GM19395 (cell line): Measurements from ENCODE around the gene ROCK2.
"Not testable (repeated sequence)": the region's sequence is repeated elsewhere in the genome, so short reads cannot be mapped to it uniquely, and the experiment has no call there.

Source experiments
- ATAC-seq: cut with Tn5 transposase; IDR thresholded peaks from one replicate; pipeline ENCODE4 v1.9.1; 2021; ENCODE audit warnings: mild to moderate bottlenecking, moderate library complexity; ENCODE audit not compliant: unreplicated experiment

The ROCK2 gene

GRCh38 chr2:11279398-11279797 lies 65.0 kb downstream of the ROCK2 start:
- no peak for ATAC-seq

DNA sequence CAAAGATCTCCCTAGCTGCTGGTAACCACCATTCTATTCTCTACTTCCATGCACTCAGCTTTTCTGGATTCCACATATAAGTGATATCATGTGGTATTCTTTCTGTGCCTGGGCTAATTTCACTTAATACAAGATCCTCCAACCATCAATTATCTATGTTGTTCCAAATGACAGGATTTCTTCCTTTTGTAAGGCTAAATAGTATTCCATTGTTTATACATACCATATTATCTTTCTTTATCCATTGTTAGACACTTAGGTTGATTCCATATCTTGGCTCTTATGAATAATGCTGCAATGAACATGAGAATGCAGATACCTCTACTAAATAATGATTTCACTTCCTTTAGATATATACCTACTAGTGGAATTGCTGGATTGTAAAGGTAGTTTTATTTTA lies 66.2 kb downstream of the ROCK2 start:
- ATAC-seq = no peak

GRCh38 chr2:11275910-11276309 lies 68.5 kb downstream of the ROCK2 start:
- ATAC-seq = no peak

DNA sequence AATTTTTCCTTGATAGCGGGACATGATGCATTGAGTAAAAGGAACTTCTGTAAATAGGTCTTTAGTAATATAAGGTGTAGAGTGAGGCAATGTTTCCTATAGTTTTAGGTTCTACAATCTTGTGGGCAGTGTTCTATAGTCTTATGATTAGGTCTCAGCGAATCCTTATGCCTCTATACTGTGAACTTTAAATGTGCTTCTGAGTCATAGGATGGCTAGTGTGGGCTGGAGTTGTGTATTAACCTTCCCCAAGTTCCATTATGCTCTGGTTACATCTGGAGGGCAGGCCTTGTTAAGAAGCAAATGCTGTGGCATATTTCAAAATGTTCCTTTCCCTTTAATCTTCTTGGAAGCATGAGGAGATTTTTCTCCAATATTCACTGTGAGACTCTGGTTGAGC lies 73.5 kb downstream of the ROCK2 start:
- no peak for ATAC-seq

GRCh38 chr2:11267931-11268330 lies 76.5 kb downstream of the ROCK2 start:
- no peak for ATAC-seq

DNA sequence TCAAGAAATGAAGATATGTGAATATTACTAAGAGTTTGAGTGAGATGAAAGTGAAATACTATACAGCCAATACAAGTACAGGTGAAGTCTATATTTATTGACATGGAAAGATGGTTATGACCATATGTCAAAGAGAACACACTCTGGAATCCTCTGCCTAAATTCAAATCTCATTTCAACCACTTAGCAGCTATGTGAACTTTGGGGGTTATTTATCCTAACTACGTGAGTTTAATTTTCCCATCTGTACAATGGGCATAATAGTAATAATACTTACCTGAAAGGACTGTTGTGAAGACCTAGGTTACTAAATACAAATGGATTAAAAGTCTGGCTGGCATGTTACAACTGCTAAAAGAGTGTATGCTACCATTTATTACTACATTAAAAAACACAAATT lies 79.6 kb downstream of the ROCK2 start:
- ATAC-seq = no peak

DNA sequence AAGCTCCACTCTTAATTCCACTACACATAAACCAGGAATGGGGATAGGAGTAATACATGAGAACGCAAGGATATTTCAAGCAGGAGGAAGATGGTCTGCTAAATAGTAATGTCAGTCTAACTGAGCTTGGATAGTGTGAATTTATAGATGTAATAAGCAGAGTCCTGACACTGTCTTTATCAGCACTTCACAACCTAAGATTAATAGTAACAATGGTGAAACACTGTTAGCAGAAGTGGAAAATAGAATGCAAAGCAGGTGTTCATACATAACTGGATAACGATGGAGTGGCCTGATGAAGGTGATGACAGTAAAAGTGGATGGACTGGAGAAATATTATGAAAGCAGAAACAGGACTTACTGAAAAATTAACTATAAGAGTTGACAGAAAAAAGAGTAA lies 80.4 kb downstream of the ROCK2 start:
- ATAC-seq = no peak

DNA sequence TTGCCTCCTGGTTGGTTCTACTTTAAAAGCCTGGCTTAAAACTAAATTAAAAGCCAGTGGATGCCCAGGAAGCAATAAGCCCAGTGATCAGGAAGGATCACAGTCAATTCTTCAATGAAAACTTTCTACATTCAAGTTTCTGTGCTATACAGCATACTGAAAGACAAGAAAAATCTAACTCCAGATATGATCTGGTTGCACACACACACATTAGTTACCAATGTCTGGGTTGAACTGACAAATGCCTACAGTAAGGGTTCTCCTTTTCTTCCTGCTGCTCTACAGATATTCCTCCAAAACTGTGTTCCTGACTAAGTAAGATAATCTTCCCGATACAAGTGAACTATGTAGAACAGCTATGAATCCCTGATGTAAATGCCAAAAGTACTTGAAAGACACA lies 81.3 kb downstream of the ROCK2 start:
- ATAC-seq = no peak

DNA sequence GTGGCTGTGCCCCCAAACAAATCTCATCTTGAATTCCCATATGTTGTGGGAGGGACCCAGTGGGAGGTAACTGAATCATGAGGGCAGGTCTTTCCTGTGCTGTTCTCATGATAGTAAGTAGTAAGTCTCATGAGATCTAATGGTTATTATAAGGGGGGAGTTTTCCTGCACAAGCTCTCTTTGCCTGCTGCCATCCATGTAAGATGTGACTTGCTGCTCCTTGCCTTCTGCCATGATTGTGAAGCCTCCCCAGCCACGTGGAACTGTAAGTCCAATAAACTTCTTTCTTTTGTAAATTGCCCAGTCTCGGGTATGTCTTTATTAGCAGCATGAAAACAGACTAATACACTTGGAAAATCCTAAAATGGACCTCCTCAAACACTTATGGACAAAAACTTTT lies 82.0 kb downstream of the ROCK2 start:
- ATAC-seq = not testable (repeated sequence)

GRCh38 chr2:11261564-11261963 lies 82.9 kb downstream of the ROCK2 start:
- not testable (repeated sequence) for ATAC-seq

DNA sequence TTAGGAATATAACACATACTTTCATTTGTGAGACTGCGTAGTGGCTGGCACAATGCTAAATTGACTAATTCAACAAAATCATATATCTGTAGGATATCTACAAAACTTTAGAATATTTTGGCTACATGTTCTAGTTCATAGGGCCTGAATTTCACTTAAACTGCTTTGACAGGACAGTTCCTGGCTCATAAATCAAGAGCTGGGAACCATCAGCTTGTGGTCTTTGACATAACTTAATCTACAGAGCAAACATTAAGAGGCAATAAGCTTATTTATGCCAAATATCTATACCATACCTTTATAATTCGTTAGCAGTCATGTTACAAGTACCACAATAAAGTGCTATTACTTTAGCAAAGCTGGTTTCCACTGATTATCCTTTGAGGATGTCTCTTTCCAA lies 83.5 kb downstream of the ROCK2 start:
- no peak for ATAC-seq

DNA sequence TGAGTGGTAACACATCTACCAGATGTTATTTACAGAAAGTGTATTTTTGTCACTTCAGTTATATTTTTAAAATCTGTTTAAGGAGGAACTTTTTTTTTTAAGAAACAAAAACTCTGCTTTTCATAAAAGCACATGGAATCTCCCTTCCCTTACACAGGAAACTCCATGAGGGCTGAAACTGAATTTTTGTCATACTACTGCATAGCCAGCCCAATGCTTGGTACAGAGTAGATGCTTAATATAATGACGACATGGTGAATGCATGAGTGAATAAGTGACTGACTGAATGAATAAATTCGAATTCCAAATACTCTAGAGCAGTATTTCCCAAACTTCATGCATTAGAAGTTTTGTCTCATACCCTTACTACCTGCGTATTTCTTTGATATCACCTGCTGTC lies 86.5 kb downstream of the ROCK2 start:
- no peak for ATAC-seq

GRCh38 chr2:11257078-11257477 lies 87.4 kb downstream of the ROCK2 start:
- ATAC-seq = no peak

DNA sequence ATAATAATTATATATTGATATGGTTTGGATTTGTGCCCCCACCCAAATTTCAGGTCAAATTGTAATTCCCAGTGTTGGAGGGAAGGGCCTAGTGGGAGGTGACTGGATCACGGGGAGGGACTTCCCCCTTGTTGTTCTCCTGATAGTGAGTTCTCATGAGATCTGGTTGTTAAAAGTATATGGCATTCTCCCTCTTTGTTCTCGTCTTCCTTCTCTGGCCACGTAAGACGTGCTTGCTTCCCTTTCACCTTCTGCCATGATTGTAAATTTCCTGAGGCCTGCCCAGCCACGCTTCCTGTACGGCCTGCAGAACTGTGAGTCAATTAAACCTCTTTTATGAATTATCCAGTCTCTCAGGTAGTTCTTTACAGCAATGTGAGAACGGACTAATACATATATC lies 88.3 kb downstream of the ROCK2 start:
- no peak for ATAC-seq

GRCh38 chr2:11254100-11254536 lies 90.3 kb downstream of the ROCK2 start:
- no peak for ATAC-seq

GRCh38 chr2:11252458-11252857 lies 92.0 kb downstream of the ROCK2 start:
- ATAC-seq = not testable (repeated sequence)

DNA sequence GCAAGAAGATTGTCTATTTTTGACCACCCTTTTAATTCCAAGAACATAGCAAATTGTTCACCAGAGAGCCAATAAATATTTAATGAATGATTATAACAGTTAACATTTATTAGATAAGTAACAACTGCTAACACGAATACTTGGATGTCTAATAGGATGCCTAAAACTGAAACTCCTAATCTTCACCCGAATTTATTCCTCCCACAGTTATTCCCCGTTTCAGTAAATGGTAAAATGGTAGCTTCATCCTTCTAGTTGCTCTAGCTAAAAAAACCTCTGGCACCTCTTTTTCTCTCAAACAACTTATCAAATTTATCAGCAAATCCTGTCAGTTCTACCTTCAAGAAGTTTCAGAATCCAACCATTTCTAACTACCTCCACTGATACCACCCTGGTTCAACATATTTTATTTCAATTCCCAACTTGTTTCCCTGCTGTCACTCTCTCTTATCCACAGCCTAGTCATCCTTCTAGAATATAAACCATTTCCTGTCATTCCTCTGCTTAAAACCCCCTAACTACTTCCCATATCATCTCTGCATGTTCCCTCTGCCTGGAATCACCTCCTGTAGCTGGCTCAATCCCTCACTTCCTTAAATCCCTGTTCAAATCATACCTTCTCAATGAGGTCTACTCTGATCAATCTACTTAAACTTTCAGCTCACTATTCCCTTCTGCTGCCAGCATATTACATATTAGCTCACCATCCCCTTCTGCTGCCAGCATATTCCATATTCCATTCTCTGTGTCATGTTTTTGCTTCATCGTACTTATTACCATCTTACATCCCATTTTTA lies 93.8 kb downstream of the ROCK2 start:
- no peak for ATAC-seq

DNA sequence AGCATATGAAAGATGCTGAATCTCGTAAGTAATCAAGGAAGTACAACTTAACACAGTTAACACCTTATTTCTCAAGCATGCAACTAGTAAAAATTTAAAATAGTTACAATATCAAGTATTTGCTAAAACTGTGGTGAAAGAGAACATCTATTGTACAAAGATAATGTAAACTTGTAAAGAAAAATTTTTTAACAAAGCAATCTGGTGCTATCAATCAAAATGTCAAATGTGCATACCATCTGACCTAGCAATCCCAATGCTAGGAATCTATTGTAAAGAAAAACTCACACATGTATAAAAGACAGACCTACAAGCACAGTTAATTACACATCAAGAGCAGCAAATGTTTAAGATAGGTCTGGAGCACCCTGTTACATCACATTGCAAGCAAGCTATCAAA lies 99.1 kb downstream of the ROCK2 start:
- no peak for ATAC-seq

DNA sequence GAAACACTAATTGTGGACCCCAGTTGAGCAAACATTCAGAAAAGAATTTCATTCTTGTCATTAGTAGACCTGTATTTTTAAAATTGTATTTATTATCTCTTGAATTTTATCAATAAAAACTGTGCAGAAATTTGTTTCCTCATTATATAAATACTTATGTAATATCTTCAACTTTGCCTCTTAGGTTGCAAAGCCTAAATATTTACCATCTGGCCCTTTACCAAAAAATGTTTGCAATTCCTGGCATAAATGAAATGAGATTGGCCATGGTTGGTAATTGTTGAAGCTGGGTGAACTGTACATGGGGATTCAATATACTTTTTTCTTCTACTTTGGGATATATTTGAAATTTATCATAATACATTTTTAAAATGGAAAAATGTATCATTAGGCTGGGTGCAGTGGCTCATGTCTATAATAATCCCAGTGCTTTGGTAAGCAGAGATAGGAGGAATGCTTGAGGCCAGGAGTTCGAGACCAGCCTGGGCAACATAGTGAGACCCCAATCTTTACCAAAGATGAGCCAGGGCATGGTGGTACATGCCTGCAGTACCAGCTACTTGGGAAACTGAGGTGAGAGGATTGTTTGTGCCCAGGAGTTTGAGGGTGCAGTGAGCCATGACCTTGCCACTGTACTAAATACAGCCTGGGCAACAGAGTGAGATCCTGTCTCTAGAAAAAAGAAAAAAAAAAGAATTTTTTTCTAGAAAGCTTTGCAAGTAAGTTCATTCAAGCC lies 100.2 kb downstream of the ROCK2 start:
- ATAC-seq = no peak

DNA sequence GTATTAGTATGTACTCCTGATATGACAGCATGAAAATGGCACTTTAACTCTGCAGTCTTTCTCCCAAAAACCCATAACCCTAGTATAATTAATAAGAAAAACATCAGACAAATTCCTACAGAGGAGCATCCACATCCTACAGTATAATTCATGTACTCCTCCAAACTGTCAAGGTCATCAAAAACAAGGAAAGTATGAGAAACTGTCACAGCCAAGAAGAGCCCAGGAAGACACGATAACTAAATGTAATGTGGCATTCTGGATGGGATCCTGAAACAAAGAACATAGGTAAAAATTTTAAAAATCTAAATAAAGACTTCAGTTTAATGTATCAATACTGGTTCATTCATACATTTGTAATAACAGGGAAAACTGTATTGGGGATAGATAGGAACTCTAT lies 100.9 kb downstream of the ROCK2 start:
- ATAC-seq = no peak

GRCh38 chr2:11242542-11243174 lies 101.8 kb downstream of the ROCK2 start:
- ATAC-seq = no peak
